ENCODE measurements around the gene GPC5.

Gene GPC5

GRCh38 chr13:92143766-92144165 is 745.3 kb downstream of the GPC5 start:
- H3K4me3 ChIP-seq = no peak overlapping the region
- H3K27ac ChIP-seq = no peak overlapping the region
- TF ChIP-seq CTCF (IDR thresholded peaks at IDR 0.05) = no peak
- no peak for DNase-seq (ENCODE audit: low spot score)

GRCh38 chr13:92150606-92151005 is 752.2 kb downstream of the GPC5 start:
- H3K27ac ChIP-seq = no peak overlapping the region
- TF ChIP-seq CTCF (IDR thresholded peaks at IDR 0.05) = no peak
- no peak for DNase-seq (ENCODE audit: low spot score)

GRCh38 chr13:92158346-92158745 is 759.9 kb downstream of the GPC5 start:
- H3K4me3 ChIP-seq = no peak overlapping the region
- no peak overlapping the region for H3K27ac ChIP-seq
- DNase-seq (ENCODE audit: low spot score) = no peak
- TF ChIP-seq CTCF (IDR thresholded peaks at IDR 0.05) = no peak

More at GRCh38 chr13:92150606-92151005, 752.2 kb downstream of the GPC5 start:
- H3K4me3 ChIP-seq = no peak overlapping the region

GRCh38 chr13:92164822-92165221 is 766.4 kb downstream of the GPC5 start:
- Histone ChIP-seq H3K27ac (no peak overlapping the region), H3K4me3 (no peak overlapping the region)
- DNase-seq (ENCODE audit: low spot score) = no peak
- TF ChIP-seq CTCF (IDR thresholded peaks at IDR 0.05) = no peak

GRCh38 chr13:92172191-92172590 is 773.8 kb downstream of the GPC5 start:
- no peak overlapping the region for H3K4me3 ChIP-seq
- no peak for DNase-seq (ENCODE audit: low spot score)
- no peak overlapping the region for H3K27ac ChIP-seq
- no peak for TF ChIP-seq CTCF (IDR thresholded peaks at IDR 0.05)

GRCh38 chr13:92173254-92173653 is 774.8 kb downstream of the GPC5 start:
- TF ChIP-seq CTCF (IDR thresholded peaks at IDR 0.05) = no peak
- no peak overlapping the region for H3K27ac ChIP-seq
- no peak overlapping the region for H3K4me3 ChIP-seq
- no peak for DNase-seq (ENCODE audit: low spot score)

- no peak for TF ChIP-seq CTCF (IDR thresholded peaks at IDR 0.05)
- DNase-seq (ENCODE audit: low spot score) = no peak
- Histone ChIP-seq H3K27ac (no peak overlapping the region), H3K4me3 (no peak overlapping the region)
Observed at GRCh38 chr13:92175330-92175729, 776.9 kb downstream of the GPC5 start.
